Inflammatory macrophage (primary cell): ENCODE data around the gene TNFSF8.

ENCODE experiments used
- DNase-seq, 2 donors: peaks; one replicate each; pipeline ENCODE4 v3.0.0-alpha.2; 2020 to 2022

The TNFSF8 gene

DNA sequence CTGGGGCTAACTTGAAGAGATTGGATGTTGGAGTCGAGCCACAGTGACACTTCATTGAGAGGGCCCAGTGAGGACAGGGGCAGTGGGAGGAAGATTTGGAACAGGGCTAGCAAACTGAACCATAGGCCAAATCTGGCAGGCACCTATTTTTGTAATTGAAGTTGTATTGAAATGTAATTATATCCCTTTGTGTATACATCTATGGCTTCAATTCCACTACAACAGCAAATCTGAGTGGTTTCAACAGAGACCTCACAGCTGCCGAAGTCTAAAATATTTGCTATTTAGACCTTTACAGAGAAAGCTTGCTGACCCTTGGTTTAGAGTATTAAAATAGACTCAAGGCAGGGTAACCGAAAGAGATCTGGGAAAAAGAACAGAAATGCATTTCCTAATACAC lies 4.7 kb upstream of the TNFSF8 start:
- no peak for DNase-seq

DNA sequence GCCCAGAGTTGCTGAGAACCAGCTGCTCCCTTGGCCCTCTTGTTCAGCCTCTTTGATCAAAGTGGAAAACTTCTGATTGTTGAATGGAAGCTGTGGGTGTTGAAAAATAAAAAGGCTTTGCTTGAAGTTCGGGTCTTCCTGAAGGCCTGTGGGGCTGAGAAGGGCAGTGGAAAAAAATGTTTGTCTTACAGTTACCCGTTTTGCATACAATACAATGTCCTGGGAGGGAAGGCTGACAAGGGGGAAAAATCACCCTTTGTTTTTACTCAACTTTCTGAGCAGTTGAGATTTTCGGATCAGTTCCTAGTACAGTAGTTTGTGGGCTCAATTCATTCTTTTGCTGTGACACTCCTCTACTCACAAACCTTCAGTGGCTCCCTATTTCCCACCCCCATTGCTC lies 2.1 kb upstream of the TNFSF8 start:
- no peak for DNase-seq

DNA sequence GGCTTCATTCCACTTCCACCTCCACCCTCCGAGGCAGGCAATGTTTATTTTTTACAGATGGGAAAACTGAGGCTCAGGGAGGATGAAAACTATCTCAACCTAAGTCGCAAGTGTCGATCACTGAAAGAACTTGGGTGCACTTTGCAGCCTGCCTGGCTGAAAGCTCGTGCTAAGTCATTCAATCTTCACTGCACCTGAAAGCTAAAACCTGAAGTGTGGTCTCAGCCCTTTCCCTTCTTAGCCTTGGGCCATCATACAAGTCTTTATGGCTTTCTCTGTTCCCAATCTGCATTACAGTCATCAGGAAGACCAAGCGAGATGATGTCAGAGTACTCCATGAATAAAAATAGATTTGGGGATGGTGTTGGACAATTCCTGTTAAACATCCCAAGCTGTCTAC lies 1.0 kb upstream of the TNFSF8 start:
- DNase-seq, result no peak

DNA sequence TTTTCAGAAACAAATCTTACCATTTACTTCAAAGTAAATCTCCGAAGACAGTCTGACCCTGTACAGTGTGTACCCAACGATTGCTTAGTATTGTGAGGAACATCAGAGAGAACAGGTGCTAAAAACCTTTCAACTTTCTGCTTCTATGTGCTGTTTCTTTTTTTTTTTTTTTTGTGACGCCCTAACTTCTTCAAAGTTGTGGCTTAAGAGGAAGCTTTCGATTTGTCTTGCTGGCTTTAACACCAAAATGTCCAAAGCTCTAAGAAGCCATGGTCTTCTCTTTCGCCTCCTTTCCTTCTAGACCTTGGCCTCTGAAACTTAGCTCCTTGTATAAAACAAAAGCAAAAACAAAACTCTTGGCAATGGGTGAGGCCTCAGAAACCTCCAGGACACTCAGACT lies 1.2 kb downstream of the TNFSF8 start:
- peak; percentile 58 to 68 for DNase-seq

DNA sequence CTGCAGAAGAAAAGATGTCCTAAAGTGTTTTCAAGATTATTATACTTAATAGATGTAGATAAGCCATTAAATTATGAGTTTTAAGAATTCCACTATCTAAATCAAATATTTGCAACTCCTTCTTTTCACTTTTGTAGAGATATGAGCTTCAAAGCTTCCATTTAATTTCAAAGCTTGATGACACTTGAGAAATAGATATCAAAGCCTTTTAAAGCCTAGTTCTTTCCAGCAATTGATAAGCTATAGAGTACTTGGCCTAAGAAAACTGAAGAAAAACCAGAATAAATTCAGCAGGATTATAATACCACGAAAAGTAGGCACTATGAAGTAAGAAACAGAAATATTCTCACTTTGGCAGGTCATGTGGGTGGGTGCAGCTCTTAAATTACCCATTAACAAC lies 1.7 kb downstream of the TNFSF8 start:
- DNase-seq, result no peak

DNA sequence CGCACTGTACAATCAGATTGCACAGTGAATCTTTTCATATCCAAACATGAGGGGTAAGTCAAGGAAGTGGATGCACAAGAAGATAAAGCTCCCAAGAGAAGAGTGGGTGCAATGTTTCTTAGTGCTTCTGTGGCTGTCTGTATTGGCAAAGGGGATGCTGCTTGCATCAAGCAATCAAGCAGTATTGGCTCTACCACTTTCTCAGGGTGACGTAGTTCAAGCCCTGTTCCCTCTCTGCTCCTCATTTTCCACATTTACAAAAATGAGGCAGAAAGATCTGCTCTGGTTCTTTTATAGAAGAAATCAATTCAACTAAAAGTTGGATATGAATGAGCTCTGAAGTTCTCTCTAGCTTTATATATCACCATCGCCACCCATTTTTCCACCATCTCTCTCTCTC lies 2.3 kb downstream of the TNFSF8 start:
- peak; percentile 21 to 44 for DNase-seq

DNA sequence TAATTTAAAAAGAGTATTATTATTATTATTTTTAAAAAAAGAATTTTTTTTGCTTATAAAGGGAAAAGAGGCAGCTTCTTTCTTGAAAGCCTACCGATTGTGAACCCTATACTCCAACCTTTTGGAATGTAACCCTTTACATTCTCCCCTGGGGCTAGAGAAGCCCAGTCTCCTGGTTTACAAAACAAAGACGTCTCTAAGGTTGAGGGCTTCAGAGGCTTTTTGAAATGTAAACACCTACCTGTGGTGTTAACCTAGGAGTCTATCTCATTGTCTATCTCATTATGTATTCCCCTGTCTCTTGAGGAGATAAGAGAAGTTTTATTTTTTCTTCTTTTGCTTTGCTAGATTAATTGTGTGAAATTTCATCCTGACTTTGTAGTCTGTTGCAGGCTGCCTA lies 4.7 kb downstream of the TNFSF8 start:
- DNase-seq, result no peak

DNA sequence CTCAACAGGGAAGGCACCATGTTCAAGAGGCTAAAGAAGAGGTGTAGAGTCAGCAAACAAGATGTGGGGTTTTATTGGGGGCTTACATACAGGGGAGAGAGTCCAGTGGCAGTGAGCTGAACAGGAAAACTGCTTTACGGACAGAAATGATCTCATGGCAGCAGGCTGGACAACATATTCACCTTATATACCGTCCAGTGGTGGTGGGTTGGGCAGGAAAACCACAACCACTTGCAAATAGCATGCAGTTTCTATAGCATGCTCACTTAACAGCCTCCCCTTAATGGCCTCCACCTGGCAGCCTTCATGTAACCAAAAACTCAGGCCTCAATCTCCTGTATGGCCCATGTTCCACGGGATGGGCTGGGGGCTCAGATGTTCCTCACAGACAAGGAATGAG lies 5.4 kb downstream of the TNFSF8 start:
- no peak for DNase-seq

DNA sequence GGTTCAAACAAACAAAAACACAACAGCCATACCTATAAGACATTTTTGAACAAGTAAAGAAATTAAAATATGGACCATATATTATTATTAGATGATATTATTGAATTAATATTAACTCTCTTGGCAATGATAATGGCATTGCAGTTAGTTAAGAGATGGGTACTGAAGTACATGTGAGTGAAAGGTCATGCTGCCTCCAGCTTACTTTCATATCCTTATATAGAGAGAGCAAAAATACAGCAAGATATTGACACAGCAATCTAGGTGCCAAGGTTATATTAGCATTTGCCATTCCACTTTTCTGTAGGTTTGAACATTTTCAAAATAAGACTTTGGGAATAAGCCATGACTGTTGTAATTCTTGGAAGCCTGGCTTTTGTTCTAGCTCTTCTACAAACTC lies 6.1 kb downstream of the TNFSF8 start:
- DNase-seq, result peak in 1 of 2 donors; percentile 17

DNA sequence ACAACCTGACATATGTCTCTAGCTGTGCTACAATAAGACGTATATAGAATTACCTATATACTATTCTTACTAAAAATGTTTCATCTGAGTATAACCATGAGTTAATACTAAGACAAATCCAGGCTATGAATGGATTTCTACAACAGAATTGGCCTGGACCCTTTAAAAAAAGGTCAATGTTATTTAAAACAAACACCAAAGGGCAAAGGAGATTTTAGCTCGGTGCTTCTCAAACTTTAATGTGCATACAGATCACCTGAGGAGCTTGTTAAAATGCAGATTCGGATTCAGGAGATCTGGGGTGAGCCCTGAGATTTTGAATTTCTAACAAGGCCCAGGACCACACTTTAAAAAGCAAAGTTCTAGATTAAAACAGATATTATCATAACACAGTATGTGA lies 6.5 kb downstream of the TNFSF8 start:
- no peak for DNase-seq

DNA sequence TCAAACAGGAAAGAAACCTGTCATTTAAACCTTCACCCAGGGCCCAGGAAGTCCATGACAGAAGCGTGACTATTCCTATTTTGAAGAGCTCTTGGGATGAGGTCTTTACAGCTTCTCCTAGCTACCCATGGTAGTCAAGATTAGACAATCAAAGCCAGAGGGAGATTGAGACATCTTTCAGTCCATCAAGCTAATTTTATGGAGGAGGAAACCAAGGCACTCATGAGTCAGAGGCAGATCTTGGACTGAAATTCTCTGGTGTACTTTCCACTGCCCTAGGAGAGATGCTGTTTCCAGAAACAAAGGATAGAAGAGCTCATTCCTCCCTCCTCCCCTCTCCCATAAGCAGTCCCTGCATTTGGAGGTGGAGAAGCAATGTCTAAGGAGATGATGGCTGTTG lies 9.2 kb downstream of the TNFSF8 start:
- peak; percentile 52 to 58 for DNase-seq

DNA sequence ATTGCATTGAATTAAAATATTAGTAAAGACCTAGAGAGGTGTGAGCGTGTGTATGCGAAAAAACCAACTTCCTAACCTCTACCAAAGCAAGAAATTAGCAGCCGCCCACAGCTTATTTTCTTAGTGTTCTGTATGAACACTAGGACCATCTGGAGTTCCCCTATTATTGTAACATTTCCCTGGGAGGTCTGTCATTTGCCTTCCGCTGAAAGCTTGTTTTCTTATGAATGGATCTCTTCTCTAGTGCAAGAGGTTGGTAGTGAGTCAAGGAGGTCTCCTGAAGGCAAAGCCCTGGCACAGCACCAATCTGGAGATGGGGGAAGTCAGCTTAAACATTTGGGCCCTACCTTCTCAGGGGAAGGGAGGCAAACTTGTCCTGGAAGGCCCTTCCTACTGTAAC lies 10.8 kb downstream of the TNFSF8 start:
- peak; percentile 75 for DNase-seq

DNA sequence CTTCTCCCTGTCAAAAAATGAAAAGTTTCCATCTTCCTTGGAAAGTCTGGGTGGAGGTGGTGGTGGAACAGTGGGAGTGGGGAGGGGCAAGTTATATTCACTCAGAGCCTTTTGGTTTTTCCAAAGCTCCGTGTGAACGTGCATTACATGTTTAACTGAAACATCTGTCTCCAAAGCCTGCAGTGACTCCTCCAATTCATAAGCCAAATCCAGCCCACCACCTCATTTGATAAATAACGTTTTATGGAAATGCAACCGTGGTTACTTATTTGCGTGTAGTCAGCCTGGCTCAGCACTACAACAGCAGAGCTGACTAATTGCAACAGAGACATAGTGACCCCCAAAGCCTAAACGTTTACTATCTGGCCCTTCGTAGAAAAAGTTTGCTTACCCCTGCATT lies 13.9 kb downstream of the TNFSF8 start:
- no peak for DNase-seq

DNA sequence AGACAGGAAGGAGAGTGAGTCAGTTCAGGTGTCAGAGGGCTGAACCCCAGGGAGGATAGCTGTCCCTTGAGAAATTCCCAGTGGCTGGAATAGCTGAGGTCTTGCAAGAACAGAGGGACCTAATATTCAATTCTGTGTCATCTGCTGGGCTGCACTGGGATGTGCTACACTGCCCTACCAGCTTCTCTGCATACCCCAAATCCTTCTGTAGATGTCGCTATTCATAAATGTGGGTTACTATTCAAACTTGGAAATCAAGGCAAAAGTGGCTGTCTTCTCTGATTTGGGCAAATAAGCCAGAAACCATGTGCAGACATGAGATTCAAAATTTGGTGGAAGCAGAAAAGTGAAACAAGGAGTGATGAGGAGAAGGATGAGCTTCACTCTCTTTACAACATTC lies 16.3 kb downstream of the TNFSF8 start:
- DNase-seq, result no peak

DNA sequence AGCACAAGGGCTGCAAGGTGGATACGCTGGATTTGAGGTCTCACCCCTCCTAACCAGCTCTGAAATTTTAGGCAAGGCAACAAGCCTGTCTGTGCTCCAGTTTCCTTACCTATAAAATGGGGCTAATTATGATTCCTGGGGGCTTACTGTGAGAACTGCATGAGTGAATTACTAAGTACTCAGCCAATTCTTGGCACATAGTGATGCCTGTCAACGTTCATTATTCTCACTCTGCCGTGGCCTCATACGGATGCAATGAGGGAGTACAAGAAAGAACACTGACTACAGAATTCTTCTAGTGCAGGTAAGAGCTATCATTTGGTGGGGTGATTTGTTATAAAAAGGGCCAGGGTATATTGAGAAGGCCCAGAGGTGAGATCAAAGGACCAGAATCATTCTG lies 16.7 kb downstream of the TNFSF8 start:
- DNase-seq, result no peak

DNA sequence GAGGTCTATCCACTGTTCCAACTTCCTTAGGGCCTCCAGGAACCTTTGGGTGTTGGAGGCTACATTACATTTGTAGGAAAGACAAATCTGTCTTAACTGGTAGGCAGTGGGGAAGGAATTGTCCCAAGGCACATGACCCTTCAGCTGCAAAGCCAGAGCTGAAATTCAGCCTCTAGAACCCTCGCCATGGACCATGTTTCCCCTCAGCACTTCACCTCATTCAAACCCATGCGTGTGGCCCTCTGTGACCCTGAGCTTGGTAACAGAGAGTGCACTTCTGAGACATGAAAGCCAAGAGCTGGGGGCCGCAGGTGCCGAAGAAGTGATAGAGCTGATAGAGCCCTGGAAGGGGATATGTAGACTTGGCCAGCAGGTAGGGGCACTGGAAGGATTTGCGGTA lies 17.2 kb downstream of the TNFSF8 start:
- no peak for DNase-seq

DNA sequence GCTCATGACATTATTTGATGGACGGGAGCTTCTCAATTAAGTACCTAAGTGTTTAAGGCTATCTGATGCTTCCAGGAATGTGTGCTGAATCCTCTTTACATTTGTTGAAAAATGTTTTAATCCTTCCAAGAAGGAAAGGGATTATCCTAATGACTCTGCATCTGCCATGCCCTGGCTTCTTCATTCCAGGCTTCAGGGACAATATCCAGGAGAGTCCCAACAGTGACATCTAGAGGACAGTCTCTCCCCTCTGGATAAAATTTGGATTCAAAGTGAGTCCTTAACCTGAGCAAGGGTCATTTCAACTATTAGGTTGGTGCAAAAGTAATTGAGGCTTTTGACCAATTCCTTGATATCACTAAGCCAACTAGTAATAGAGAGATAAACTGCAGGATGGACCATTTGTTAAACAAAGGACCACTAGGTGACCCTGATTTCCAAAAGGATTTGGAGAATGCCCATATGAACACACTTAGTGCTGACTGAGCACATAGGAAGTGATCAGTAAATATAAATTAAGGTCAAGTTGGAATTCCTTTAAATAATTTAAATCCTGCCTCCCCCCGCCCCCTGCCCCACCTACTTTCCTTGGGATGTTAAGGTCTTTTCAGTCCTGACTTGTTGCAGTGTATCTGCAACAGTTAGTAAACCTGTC lies 19.1 kb downstream of the TNFSF8 start:
- DNase-seq, result peak; percentile 55 to 56

DNA sequence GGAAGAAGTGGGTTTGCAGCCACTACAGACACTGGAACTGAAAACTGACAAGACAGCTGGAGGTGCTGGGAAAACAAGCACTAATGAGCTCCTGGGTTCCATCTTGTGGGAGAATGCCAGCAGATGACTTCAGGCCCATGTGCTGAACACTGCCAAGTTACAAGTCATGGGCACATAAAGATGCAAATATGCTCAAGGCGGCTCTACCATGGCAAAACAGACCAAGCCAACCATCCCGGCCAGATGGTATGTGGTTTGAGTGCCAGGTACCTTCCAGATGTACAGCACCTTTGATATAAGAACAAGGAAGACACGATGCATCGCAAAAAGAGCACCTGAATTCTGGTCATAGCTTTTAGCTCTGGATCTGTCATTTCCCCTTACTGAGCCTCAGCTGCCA lies 19.9 kb downstream of the TNFSF8 start:
- DNase-seq, result no peak

DNA sequence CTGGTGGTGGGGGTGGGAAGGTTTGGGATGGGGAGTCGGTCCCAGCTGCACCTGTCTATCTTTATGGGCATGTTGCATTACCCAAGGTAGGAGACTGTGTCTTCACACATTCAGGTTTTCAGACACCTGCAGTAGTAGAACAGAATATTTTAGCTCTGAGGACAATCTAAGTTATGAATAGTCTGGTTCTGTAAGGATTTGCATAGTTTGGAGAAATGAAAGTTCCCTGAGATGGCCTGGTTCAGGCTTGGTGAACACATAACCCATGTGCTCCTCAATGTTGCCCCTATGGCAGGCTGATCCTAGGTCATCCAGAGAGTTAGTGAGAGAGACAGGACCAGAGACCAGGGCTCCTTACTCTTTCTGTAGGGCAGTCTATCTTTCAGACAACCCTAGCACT lies 20.7 kb downstream of the TNFSF8 start:
- no peak for DNase-seq

DNA sequence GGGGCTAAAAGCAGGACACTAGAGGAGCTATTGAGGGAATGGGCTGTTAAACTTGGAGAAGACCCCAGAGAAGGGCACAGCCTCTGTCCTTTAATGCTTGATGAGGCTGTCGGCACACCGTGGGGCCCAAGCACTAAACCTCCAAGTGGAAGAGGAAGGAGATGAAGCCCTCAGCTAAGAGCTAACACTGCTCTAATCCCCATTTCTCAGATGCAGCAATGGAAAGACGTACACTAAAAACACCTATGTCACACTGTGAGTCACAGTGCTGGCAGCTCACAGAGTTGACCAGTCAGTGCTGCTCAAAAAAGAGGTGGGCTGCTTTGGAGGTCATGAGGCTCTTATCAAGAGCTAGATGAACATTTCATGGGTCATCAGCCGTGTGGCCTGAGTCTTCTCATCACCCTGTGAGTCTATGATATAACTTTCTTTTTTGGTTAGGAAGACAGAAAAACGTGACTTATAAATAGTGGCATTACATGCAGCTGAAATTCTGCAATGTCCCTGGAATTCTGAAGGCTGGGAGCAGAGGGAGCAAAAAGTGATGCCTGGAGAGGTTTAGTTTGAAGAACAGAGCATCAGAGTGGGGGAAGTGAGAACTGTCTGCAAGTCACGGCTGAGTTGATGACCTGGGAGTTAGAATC lies 21.5 kb downstream of the TNFSF8 start:
- DNase-seq, result peak; percentile 8 to 43

DNA sequence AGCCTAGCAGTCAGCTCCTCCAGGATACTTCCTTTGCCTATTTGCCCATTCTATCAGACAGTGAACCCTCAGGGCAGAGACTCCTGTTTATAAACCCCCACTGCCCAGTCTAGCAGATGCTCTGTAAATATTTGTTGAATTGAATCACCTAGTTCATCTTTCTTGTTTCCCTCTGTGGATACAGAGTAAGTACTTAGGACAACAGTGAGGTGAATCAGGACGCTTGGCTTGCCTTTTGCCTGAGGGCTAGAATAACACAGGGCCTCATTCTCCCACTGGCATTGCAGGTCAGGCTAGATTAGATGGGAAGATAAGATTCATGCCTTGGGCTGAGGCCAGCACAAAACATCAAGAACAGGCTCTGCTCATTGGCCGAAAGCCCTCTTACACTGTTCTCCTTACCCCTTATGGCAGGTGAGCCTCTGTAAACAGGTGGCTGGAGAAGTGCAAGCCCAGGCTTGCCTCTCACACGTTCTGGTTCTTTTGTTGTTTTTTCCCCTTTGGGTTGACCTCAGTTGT lies 22.2 kb downstream of the TNFSF8 start:
- no peak for DNase-seq

DNA sequence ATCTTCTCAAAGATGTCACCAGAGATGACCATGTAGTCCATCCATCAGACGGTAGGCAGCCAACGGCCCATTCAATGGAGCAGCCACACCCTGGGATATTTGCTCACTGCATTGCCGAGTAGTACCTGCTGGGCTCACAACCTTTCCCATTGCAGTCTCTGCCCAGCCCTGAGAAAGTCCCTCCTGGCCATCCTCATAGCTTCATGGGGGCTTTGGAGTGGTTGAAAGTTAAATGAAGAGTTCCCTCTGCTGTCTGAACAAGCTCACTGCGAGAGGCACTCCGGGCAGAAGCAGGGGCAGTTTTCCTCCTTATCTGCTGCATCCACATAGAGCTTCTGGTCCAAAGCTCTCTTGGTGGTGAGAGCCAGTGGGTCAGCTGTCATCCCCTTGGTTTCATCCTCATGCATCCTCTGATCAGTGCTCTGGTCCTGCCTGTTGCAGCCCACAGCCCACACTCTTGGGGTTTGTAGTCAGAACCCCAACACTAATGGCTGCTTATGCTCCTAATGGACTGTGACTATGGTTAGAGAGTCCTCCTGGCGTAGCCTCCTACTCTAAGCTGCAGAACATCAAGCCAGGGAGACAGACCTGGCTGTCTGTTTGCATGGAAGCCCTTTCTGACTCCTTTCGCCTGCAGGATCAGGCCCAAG lies 23.3 kb downstream of the TNFSF8 start:
- DNase-seq, result peak; percentile 16 to 39

DNA sequence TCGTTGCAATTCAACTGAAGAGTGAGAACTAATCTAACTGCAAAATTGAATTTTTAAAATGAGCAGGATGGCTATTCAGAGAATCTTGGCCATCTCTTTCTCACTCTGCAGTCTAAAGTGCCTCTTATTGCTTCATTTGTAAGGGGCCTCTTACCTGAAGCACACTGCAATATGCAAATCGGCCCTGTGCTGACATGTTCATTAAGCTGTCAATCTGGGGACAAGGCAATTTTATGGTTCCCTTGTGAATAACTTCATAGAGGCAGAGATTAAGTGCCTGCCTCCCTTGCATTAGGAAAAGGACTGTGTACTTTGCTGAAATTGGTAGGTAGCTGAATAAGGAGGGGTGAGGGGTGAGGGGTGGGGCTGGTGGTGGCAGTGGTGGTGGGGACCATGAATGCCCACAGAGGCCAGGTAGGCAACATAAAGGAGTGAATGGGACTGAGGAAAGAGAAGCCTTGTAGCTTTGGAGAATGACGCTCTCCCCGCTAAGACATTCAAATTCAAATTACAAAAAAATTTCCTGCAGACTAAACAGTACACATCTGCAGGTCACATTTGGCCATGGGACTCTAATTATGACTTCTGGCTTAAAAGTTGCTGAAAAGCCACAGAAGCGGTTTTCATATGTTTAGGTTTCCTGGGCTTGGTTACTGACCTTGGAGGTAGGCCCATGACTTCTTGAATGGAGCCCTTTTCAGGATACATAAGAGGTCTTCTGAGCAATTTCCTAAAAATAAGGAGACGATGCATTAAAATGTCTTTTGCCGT lies 25.0 kb downstream of the TNFSF8 start:
- no peak for DNase-seq
